Heart right ventricle (tissue), 16 donors: ENCODE results near the gene TGOLN2. TPM values are rescaled to one million over a fixed set of nuclear protein-coding genes. Genes with fewer than 3 reads are reported as not detected.

Source experiments
- ATAC-seq, 8 donors: fragments of 200-7000 bp; cut with Tn5 transposase; one replicate each; pipeline ENCODE4 v1.9.1; 2020; ENCODE audit warnings: mild to moderate bottlenecking in 8 of 8, moderate library complexity in 8 of 8, moderate number of reproducible peaks in 1 of 8
- DNase-seq, 2 donors: peaks; one replicate each; pipeline ENCODE4 v3.0.0-alpha.2; 2020
- H3K27ac ChIP-seq, 10 donors: fragments of 200-600 bp; sonication (generic) in 2 of 10; one replicate each; pipeline versions ENCODE4 v1.5.0 to v1.8.0; 2020 to 2022; ENCODE audit warnings: mild to moderate bottlenecking in 3 of 10
- H3K27me3 ChIP-seq, 7 donors: fragments of 200-600 bp; one replicate each; pipeline ENCODE4 v1.8.0; 2021 to 2022; ENCODE audit warnings: mild to moderate bottlenecking in 2 of 7
- H3K36me3 ChIP-seq, 9 donors: fragments of 200-600 bp; sonication (generic) in 1 of 9; one replicate each; pipeline versions ENCODE4 v1.5.0 to v1.8.0; 2020 to 2022; ENCODE audit warnings: mild to moderate bottlenecking in 2 of 9
- H3K4me1 ChIP-seq, 9 donors: fragments of 200-600 bp; sonication (generic) in 1 of 9; one replicate each; pipeline versions ENCODE4 v1.5.0 to v1.8.0; 2020 to 2022; ENCODE audit warnings: mild to moderate bottlenecking in 4 of 9
- H3K4me3 ChIP-seq, 10 donors: fragments of 200-600 bp; sonication (generic) in 2 of 10; one replicate each; pipeline versions ENCODE4 v1.5.0 to v1.8.0; 2020 to 2022; ENCODE audit warnings: mild to moderate bottlenecking in 7 of 10, moderate library complexity in 2 of 10
- H3K9me3 ChIP-seq, 11 donors: fragments of 200-600 bp in 10 of 11; sonication (generic) in 2 of 11; one replicate each; pipeline versions ENCODE4 v1.5.0 to v1.8.0; 2013 to 2022; ENCODE audit warnings: mild to moderate bottlenecking in 2 of 11, control low read depth in 1 of 11, moderate library complexity in 1 of 11
- CTCF ChIP-seq, 9 donors: fragments of 200-600 bp; sonication (generic) in 2 of 9; IDR thresholded peaks; one replicate each; pipeline versions ENCODE4 v1.5.0 to v1.8.0; 2021 to 2022; ENCODE audit warnings: antibody characterized with exemption in 9 of 9, mild to moderate bottlenecking in 5 of 9, moderate library complexity in 1 of 9
- WGBS, 2 donors: extraction: QIAGEN DNeasy Blood & Tissue Kit; methylation state at CpG; one replicate each; pipeline ENCODE4 v1.1.7; 2013; ENCODE audit warnings: inconsistent platforms in 1 of 2; 5-methylcytosine and 5-hydroxymethylcytosine counted together
- intact Hi-C, 10 donors: fragments of 100-400 bp; cut with DNase I; formaldehyde crosslinking; loops; one replicate each; pipeline versions ENCODE4 v1.11.1 to v1.14.2; 2022
- long read RNA-seq, 3 donors: library from polyadenylated mRNA; unstranded; transcript quantifications; one replicate each; pipeline ENCODE4 v2.0.0, GENCODE V29; 2020 to 2021
- polyA plus RNA-seq, 2 donors: library from polyadenylated mRNA; stranded (reverse); fragments of 200-250 nt; gene quantifications; one replicate each; pipeline ENCODE4 v1.2.3, GENCODE V29; 2013
- total RNA-seq, 10 donors: library from RNA; stranded (reverse); fragmentation: NEBNext Ultra II Directional in 3 of 10; extraction: Animal tissue kit (Norgen Biotek cat#: 25700) in 3 of 10; gene quantifications; one replicate each; pipeline versions ENCODE4 v1.2.1 to v1.2.4, GENCODE V29; 2021 to 2023
- donor health status: Arrhythmogenic right ventricular cardiomyopathy.
- donor health status: ischemic (EF 13 %, LVEDD 7.1; RV severe dilation, severe dysfunction).
- donor health status: healthy with polysubstance abuse.
- donor health status: DM: no; HTN: yes; CAD: no.
- donor health status: DM: no; HTN: no; CAD: no.
- donor health status: ischemic (EF 25% LVEDD 6.9; RV normal size, moderate dysfunction).
- donor health status: ischemic (EF 25% LVEDD 5.7; RV mildly dilated, moderate dysfunction).
- donor health status: healthy.
- donor health status: DM: yes; HTN: yes; CAD: no.
- donor health status: Ischemic cardiomyopathy.
- donor health status: ischemic (EF 35%, LVEDD 5.7; RV mildly dilated, moderate dysfunction).
- donor health status: nonischemic (EF 11% LVEDD 7.7; RV severe dilation, severe dysfunction).
- donor health status: DM: yes; HTN: yes; CAD: no.
- donor health status: PGD.
- donor health status: ischemic (EF 29% LVEDD 5.4; RV normal size, mild dysfunction).
- donor health status: nonischemic (EF 23%, LVEDD 6.1; RV moderate dilation, normal function).

TGOLN2 gene
- total RNA-seq (10 to 100 TPM; 66.2 to 99.9 (median 78.4) TPM), polyA plus RNA-seq (10 to 100 TPM; 12.1 to 23.0 TPM)
- long read RNA-seq, donor 1, full-length matches to known transcripts: 6 of 47 reads
- long read RNA-seq, donor 1, partial matches to known transcripts: 1 of 47 reads
- long read RNA-seq, donor 1, other reads (novel, unspliced or antisense): 40 of 47 reads
- long read RNA-seq, donor 2, full-length matches to known transcripts: 8 of 58 reads
- long read RNA-seq, donor 2, partial matches to known transcripts: 1 of 58 reads
- long read RNA-seq, donor 2, other reads (novel, unspliced or antisense): 49 of 58 reads
- long read RNA-seq, donor 3, full-length matches to known transcripts: 17 of 73 reads
- long read RNA-seq, donor 3, partial matches to known transcripts: 15 of 73 reads
- long read RNA-seq, donor 3, other reads (novel, unspliced or antisense): 41 of 73 reads

GRCh38 chr2:85327822-85328617 is at the start of gene TGOLN2:
Gene TGOLN2, minus strand, starts transcription at chr2:85327989. Its CDS starts 27 bp downstream, at chr2:85327962.
- intact Hi-C loops: loop anchor here in 1 of 10 donors (1.0 kb wide), 1 partner anchor 26 kb away; the partner anchor contains the start of genes ELMOD3 and RETSAT

GRCh38 chr2:85377083-85377482 is 49.3 kb upstream of the TGOLN2 start:
- intact Hi-C loops: no loop called here
- Histone ChIP-seq H3K9me3 (peaks cover 0 to 19% (median 0%) of the 10 kb centered on the region in 11 donors), H3K27me3 (no peaks in the 10 kb centered on the region), H3K27ac (no peak overlapping the region), H3K4me3 (no peak overlapping the region), H3K36me3 (peaks cover 0 to 89% (median 32%) of the 10 kb centered on the region in 9 donors), H3K4me1 (no peaks in the 10 kb centered on the region)
- 92 to 93% methylated on average over 11 of the region's 11 CpGs for WGBS, 2 donors
- no peak for DNase-seq
- ATAC-seq: no peak
- TF ChIP-seq CTCF (IDR thresholded peaks at IDR 0.05): no peak

More at GRCh38 chr2:85327822-85328617, at the start of gene TGOLN2:
- H3K4me1 ChIP-seq: peaks cover 14 to 52% (median 43%) of the 10 kb centered on the region in 9 donors
- no peaks in the 10 kb centered on the region for H3K27me3 ChIP-seq
- H3K27ac ChIP-seq: peak within 1 kb of the TSS; percentile 93 to 99 (median 97)
- no peaks in the 10 kb centered on the region for H3K9me3 ChIP-seq
- H3K4me3 ChIP-seq: peak within 1 kb of the TSS; percentile 57 to 90 (median 70)
- 0% methylated on average over 57 of the region's 57 CpGs for WGBS, 2 donors
- ATAC-seq (peak; percentile 98 to 99 (median 98)), DNase-seq (peak; percentile 94 to 95)
- H3K36me3 ChIP-seq: peaks cover 0 to 35% (median 17%) of the 10 kb centered on the region in 9 donors
- TF ChIP-seq CTCF (IDR thresholded peaks at IDR 0.05): peak in 3 of 9 donors; percentile 23 to 36 (median 29)

- no peak for TF ChIP-seq CTCF (IDR thresholded peaks at IDR 0.05)
- Histone ChIP-seq H3K9me3 (peaks cover 0 to 19% (median 0%) of the 10 kb centered on the region in 11 donors), H3K36me3 (peaks cover 0 to 91% (median 37%) of the 10 kb centered on the region in 9 donors), H3K27me3 (no peaks in the 10 kb centered on the region), H3K4me3 (no peak overlapping the region), H3K27ac (no peak overlapping the region), H3K4me1 (no peaks in the 10 kb centered on the region)
- DNase-seq (no peak), ATAC-seq (no peak)
- intact Hi-C loops: no loop called here
- 96 to 97% methylated on average over 5 of the region's 5 CpGs for WGBS, 2 donors
These were observed 48.7 kb upstream of the TGOLN2 start for GRCh38 chr2:85376291-85377065.
